ENCODE results near the gene ZC3HAV1.
"Not testable (repeated sequence)": the region's sequence is repeated elsewhere in the genome, so short reads cannot be mapped to it uniquely, and the experiment has no call there.

Gene ZC3HAV1

GRCh38 chr7:139109188-139109982 is at the start of gene ZC3HAV1:
ZC3HAV1 (minus strand) TSS chr7:139109720; CDS start chr7:139109331, 389 bp downstream.
- DNase-seq = peak; percentile 73

- no peak for DNase-seq
These were observed 44.3 kb upstream of the ZC3HAV1 start for GRCh38 chr7:139153832-139154231.

GRCh38 chr7:139152149-139152548 is 42.6 kb upstream of the ZC3HAV1 start:
- no peak for DNase-seq

GRCh38 chr7:139139150-139139549 is 29.6 kb upstream of the ZC3HAV1 start:
- DNase-seq = no peak

- peak; percentile 80 for DNase-seq
These were observed 24.0 kb upstream of the ZC3HAV1 start for GRCh38 chr7:139133335-139134139.

- no peak for DNase-seq
These were observed 23.4 kb upstream of the ZC3HAV1 start for GRCh38 chr7:139132887-139133286.

- no peak for DNase-seq
These were observed 22.1 kb upstream of the ZC3HAV1 start for GRCh38 chr7:139131601-139132041.

GRCh38 chr7:139129814-139130213 is 20.3 kb upstream of the ZC3HAV1 start:
- DNase-seq = not testable (repeated sequence)

- no peak for DNase-seq
These were observed 18.1 kb upstream of the ZC3HAV1 start for GRCh38 chr7:139127648-139128047.

- peak; percentile 45 for DNase-seq
These were observed 16.1 kb upstream of the ZC3HAV1 start for GRCh38 chr7:139125657-139126056.

- not testable (repeated sequence) for DNase-seq
These were observed 15.5 kb upstream of the ZC3HAV1 start for GRCh38 chr7:139124995-139125394.

- DNase-seq = no peak
These were observed 14.8 kb upstream of the ZC3HAV1 start for GRCh38 chr7:139124084-139124914.

- no peak for DNase-seq
These were observed 9.9 kb upstream of the ZC3HAV1 start for GRCh38 chr7:139119486-139119849.

- DNase-seq = peak; percentile 15
These were observed 9.4 kb upstream of the ZC3HAV1 start for GRCh38 chr7:139118805-139119485.

GRCh38 chr7:139118234-139118804 is 8.8 kb upstream of the ZC3HAV1 start:
- peak; percentile 23 for DNase-seq

- no peak for DNase-seq
These were observed 8.2 kb upstream of the ZC3HAV1 start for GRCh38 chr7:139117599-139118233.

GRCh38 chr7:139116999-139117398 is 7.5 kb upstream of the ZC3HAV1 start:
- DNase-seq = no peak

GRCh38 chr7:139115104-139115503 is 5.6 kb upstream of the ZC3HAV1 start:
- no peak for DNase-seq

GRCh38 chr7:139114585-139114984 is 5.1 kb upstream of the ZC3HAV1 start:
- no peak for DNase-seq

GRCh38 chr7:139114018-139114417 is 4.5 kb upstream of the ZC3HAV1 start:
- no peak for DNase-seq

GRCh38 chr7:139112741-139113250 is 3.3 kb upstream of the ZC3HAV1 start:
- no peak for DNase-seq
